GM18867 (cell line): ENCODE data around the gene HCN3.
"Not testable (repeated sequence)": the region's sequence is repeated elsewhere in the genome, so short reads cannot be mapped to it uniquely, and the experiment has no call there.

Experiments used
- ATAC-seq: cut with Tn5 transposase; IDR thresholded peaks from one replicate; pipeline ENCODE4 v1.9.1; 2021; ENCODE audit warnings: mild to moderate bottlenecking, moderate library complexity; ENCODE audit not compliant: unreplicated experiment

The HCN3 gene

GRCh38 chr1:155282488-155283091 is 5.3 kb downstream of the HCN3 start:
- no peak for ATAC-seq

DNA sequence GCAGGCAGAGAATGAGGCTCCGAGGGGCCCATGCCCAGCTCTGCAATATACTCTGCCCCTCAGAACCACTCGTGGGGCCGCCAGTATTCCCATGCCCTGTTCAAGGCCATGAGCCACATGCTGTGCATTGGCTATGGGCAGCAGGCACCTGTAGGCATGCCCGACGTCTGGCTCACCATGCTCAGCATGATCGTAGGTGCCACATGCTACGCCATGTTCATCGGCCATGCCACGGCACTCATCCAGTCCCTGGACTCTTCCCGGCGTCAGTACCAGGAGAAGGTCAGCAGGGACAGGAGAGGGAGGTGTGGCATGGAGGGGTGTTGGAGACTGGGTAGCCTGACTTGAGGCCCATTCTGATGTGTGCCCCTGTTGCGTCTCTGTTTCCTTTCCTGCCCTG is 7.2 kb downstream of the HCN3 start:
- no peak for ATAC-seq

GRCh38 chr1:155285063-155285462 is 7.8 kb downstream of the HCN3 start:
- no peak for ATAC-seq

DNA sequence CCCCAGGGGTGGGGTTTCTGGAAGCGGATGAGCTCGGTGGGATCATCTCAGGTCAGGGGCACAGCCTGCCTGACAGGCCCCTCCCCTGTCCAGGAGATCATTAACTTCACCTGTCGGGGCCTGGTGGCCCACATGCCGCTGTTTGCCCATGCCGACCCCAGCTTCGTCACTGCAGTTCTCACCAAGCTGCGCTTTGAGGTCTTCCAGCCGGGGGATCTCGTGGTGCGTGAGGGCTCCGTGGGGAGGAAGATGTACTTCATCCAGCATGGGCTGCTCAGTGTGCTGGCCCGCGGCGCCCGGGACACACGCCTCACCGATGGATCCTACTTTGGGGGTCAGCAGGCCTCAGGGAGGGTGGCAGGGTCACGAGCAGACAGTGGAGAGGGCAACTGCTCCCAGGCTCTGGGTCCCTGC is 8.4 kb downstream of the HCN3 start:
- ATAC-seq, result no peak

DNA sequence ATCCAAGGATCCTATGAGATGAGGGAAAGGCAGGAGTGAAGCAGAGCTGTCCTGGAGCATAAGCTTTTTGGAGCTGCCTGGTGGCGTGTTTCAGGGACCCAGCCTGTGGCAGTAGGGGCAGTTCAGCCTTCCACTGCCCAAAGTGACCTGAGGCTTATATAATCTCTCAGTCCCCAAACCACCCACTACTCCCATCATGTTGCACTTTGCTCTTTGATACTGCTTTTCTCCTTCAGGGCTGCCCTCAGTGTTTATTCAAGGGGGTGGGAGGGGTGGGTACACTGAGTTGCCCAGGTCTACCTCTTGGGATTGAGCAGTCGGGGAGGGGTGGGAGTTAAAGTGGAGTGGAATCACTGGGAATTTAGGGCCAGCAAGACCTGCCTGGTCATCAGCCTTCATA is 9.3 kb downstream of the HCN3 start:
- no peak for ATAC-seq

- no peak for ATAC-seq
Observed at GRCh38 chr1:155287987-155288543, 10.8 kb downstream of the HCN3 start.

GRCh38 chr1:155291006-155291405 is 13.7 kb downstream of the HCN3 start:
- not testable (repeated sequence) for ATAC-seq

- ATAC-seq, result no peak
Observed at GRCh38 chr1:155293086-155293749, 16.0 kb downstream of the HCN3 start.

DNA sequence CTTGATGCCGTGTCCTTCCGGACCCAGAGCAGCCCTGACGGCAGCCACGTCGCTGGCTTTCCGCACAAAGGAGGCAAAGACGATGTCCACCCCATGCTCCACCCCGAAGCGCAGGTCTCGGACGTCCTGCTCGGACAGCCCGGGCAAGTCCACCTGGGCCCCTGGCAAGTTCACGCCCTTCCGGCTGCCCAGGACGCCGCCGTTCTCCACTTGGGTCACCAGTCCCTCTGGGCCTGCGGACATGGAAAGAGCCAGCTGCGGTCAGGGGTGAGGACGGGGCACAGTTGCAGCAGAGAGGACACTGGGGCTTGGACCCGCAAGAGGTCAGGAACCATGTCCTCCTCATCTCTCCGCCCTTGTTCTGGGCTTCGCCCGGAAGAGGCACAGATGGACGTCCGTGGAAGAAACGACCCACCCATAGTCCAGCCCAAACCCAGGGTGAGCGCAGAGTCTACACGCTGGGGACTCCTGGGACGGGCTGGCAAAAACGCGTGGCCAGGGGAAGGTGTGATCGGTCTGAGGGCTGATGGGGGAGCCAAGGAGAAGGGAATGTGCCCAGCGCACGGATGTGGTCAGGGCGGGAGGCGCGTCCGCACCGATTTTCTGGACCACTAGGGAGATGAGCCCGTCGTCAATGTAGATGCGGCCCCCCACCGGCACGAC is 17.4 kb downstream of the HCN3 start:
- ATAC-seq, result no peak

- no peak for ATAC-seq
Observed at GRCh38 chr1:155295183-155295941, 18.1 kb downstream of the HCN3 start.

DNA sequence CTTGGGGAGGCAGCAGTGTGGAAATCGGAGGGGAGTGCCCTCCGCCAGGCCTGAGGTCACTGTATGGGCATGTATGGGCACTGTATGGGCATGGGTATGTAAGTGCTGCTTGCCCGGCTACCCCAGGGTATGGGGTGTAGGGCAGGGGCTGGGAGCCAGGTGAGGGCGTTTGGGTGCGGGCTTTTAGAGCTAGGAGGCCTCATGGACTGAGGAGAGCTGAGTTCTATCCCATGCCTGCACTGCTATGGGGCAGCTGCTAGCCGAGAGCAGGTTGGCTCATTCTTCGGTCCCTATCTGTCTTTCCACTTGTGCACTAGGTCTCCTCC is 18.6 kb downstream of the HCN3 start:
- no peak for ATAC-seq

DNA sequence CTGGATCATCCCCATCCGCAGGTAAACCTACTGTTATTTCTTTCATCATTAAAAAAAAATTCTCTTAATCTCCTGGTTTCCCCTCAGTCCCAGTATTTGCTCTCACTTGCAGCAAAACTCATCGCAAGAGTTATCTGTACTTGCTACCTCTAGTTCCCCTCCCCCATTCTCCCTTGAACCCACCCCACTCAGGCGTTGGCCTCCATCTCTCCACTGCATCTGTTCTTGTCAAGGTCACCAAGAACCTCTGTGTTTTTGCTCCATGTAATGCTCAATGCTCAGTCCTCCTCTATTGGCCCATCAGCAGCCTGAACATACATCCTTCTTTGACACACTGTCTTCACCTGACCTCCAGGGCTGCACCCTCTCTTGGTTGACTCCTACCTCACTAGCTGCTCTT is 19.4 kb downstream of the HCN3 start:
- ATAC-seq, result no peak

DNA sequence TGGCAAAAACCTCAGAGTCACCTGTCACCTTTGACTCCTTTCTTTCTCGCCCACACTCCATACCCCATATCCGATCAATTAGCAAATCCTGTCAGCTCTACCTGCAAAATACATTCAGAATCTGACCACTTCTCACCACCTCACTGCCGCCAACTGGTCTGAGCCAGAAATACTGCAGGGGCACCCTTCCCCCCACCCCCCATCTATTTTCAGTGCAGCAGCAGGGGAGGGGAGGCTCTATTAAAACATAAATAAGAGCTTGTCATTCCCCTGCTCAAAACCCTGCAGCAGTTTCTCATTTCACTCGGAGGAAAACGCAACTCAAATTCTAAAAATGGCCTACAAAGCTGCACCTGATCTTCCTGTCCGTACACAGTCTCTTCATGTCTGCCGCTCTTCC is 20.1 kb downstream of the HCN3 start:
- ATAC-seq, result no peak

GRCh38 chr1:155300024-155300423 is 22.8 kb downstream of the HCN3 start:
- ATAC-seq, result no peak

- no peak for ATAC-seq
Observed at GRCh38 chr1:155300553-155301329, 23.5 kb downstream of the HCN3 start.

- ATAC-seq, result no peak
Observed at GRCh38 chr1:155301342-155301841, 24.1 kb downstream of the HCN3 start, which contains the start of gene PKLR. TSS of gene PKLR (minus strand) at chr1:155301438. CDS start at chr1:155301395, 43 bp downstream.

- no peak for ATAC-seq
Observed at GRCh38 chr1:155304558-155305063, 27.3 kb downstream of the HCN3 start.

GRCh38 chr1:155305881-155306391 is 28.7 kb downstream of the HCN3 start:
- no peak for ATAC-seq

- ATAC-seq, result no peak
Observed at GRCh38 chr1:155307247-155307740, 30.0 kb downstream of the HCN3 start.
